ENCODE measurements around the gene PFKFB3.

DNA sequence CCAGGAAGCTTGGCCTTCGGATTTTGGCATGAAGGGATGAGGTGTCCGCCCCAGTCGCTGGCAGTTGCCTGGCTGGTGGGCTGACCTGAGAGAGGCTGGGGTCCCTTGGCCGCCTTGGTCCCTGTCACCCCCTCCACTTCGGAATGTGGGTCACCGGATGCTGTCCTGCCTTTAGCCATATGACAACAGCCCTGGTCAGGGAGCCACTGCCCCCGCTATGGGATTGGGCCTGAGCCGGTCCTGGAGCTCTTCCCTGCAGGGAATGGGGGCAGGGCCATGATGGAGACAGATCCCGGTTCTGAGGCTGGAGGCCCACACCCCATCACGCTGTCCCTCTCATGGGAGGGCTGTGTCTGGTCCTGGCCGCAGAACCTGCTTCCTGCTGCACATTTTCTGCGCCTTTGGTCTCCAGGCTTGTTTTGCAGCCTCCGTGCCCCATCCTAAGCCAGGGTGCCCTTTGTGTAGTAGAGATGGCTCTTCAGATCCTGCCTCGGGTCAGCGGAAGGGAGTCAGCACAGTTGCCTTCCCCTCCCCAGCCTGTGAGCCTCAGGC, 22.6 kb downstream of the PFKFB3 start:
- TF ChIP-seq, protein P1, sequence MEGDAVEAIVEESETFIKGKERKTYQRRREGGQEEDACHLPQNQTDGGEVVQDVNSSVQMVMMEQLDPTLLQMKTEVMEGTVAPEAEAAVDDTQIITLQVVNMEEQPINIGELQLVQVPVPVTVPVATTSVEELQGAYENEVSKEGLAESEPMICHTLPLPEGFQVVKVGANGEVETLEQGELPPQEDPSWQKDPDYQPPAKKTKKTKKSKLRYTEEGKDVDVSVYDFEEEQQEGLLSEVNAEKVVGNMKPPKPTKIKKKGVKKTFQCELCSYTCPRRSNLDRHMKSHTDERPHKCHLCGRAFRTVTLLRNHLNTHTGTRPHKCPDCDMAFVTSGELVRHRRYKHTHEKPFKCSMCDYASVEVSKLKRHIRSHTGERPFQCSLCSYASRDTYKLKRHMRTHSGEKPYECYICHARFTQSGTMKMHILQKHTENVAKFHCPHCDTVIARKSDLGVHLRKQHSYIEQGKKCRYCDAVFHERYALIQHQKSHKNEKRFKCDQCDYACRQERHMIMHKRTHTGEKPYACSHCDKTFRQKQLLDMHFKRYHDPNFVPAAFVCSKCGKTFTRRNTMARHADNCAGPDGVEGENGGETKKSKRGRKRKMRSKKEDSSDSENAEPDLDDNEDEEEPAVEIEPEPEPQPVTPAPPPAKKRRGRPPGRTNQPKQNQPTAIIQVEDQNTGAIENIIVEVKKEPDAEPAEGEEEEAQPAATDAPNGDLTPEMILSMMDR (IDR thresholded peaks at IDR 0.05), result no peak
- no peak for TF ChIP-seq POLR2AphosphoS5 (IDR thresholded peaks at IDR 0.05)

Measured in sigmoid colon (tissue), 4 donors.